MV-4-11 (cell line): ENCODE measurements around the gene TMEM115.
A peak's percentile ranks its signal among the peaks of the same experiment; 100 is the strongest.

Source experiments
- DNase-seq: peaks from one replicate; lab custom pipeline; 2025; lab: John Stamatoyannopoulos, UW

The TMEM115 gene

DNA sequence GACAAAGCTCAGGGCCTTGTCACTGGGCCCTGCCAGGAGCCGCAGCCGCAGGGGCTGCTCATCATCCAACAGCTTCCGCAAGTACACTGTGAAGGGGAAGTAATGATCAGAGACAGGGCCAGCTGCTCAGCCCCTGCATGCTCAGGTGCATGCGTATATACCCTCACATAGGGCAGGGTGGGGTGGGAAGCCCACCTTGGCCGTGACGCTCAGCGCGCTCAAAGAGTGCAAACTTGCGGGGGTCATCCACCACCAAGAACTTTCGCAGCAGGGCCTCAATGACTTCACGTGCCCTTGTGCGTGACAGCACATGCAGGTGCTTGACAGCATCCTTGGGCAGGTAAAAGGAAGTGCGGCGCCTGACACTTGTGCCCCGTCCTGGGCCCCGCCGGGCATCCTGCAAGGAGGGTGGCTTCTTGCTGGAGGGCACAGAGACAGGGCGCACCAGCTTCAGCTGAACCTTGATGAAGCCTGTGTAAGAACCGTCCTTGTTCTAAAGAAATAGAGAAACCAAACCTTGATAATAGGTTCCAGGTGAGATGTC lies 27.9 kb downstream of the TMEM115 start:
- no peak for DNase-seq

DNA sequence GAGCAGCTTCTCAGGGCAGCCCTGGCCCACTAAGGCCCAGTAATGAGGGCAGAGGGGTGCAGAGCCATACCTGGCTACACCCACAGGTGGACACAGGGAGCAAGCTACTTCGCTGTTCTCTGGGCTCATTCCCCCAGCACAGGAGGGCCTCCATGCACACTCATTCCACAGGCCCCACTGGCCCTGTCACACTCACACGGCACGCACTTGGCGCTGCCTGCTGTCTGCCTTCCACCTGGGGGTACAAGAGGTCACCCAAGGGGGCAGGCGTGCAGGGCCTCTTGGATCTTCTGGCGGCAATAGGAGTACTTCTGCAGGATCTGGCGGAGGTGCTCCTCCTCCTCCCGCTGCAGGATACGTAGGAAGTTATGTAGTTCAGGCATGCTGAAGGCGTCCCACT lies 29.0 kb downstream of the TMEM115 start:
- no peak for DNase-seq

DNA sequence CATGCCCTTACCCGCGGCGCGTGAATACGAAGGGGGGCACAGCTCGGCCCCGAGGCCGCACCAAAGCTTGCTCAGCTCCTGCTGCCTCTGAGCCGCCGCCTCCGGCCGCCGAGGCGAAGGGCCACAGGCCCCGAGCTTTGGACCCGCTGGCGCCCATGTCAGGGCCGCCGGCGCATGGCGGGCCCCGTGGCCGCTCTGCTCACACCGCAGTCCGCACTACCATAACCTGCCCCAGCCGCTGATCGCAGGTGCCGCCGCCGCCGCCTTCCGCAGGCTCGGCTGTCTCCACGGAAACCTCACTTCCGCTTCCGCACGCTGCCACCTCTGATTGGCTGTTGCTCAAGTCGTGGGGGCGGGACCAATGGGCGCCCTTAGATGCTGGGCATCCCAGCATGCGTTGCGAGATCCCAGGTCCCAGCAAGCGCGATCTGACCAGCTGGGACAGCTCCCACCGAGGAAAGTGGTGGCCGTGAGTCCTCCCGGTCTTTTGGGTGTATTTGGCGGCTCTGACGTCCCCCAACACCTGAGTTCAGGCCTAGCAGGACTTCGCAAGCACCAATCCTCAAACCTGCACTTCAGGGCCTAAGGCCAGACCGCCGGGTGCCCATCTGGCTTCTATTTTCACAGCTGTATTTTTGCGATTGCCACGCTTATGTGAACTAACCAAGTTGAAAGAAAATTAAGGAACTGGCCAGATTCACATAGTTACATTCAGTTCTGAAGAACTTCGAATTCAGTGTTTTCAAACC lies 31.2 kb downstream of the TMEM115 start, which contains the start of gene TUSC2:
Gene TUSC2, minus strand, starts transcription at position 281 of the 749 bp plus-strand sequence. Its CDS starts 124 bp downstream, at position 157.
- DNase-seq: peak; percentile 95

DNA sequence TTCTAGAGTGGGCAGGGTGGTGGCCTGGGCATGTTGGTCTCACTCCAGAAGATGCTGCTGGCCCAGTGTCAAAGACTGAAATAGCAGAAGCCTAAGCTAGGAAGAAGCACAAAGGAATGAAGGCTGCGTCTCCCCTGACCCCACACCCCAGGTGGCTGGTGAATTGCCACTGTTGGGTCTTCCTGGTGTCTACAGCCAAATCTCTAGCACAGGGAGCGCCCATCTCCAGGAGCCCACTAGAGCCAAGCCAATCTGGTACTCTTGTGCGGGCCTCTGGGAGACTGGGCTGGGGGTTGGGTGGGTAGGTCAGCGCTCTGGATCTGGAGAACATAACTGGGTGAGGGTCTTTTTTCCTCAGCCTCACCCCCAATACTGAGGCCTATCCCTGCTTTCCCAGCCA lies 32.2 kb downstream of the TMEM115 start:
- no peak for DNase-seq

DNA sequence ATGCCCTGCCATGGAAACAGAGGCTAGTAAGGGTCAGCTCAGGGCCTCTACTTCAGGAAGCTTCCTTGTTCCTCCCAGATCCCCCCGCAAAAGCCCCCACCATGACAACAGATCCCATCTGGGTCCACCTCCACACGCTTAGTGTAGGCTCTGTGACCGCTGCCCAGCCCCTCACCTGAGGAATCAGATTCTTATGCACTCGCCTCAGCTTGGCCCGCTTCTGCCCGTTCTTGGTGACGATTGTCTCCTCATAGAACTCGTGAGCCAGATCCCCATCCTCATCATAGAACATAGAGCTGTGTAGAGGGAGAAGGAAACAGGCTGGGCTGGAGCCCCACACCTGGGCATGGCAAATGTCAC lies 33.2 kb downstream of the TMEM115 start:
- no peak for DNase-seq

DNA sequence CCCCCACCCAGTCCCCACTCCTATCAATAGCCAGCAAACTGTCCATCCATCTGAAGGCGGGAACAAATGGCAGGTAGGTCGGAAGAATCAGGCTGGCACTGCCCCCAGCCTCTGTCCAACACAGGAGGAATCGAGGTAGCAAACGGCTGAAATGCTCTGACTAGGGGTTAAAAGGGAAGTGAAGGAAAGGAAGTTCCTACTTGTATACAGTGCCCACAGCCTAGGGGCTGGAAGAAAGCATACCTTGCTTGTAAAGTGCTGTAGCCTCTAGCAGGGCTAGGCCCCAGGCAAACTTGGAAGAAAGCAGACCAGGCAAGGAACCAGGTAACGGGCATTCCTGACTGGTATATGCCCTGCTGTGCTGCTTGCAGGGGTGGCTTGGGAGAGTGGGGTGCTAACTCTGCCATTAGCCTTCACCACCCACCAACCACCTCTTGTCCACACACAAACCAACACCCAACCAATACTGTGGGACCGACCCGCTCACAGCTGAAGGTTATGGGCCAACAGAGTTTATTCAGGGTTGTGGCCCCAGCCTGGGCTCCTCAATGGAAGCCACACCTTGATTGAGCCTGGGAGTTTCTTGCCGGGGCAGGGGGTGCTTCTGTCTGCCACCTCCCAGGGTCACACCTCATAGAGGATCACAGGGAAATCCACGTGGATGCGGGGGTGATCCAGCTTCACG lies 33.7 kb downstream of the TMEM115 start:
- no peak for DNase-seq

DNA sequence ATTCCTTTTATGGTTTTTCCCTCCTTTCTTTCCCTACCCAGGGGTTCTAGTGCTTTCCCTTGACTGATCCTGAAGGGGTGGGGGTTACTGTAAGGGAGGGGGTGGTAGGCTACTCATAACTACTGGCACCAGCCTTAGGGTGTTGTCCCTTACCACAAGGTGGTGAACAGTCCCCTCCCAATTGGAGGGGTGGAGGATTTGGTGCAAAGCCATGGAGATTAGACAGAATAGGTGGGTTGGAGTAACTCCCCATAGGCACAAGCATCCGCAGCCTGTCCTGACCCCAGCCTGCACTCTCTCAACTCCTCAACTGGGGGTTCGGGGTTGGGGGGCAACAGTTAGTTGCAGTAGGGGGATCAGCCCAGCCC lies 34.2 kb downstream of the TMEM115 start:
- no peak for DNase-seq

DNA sequence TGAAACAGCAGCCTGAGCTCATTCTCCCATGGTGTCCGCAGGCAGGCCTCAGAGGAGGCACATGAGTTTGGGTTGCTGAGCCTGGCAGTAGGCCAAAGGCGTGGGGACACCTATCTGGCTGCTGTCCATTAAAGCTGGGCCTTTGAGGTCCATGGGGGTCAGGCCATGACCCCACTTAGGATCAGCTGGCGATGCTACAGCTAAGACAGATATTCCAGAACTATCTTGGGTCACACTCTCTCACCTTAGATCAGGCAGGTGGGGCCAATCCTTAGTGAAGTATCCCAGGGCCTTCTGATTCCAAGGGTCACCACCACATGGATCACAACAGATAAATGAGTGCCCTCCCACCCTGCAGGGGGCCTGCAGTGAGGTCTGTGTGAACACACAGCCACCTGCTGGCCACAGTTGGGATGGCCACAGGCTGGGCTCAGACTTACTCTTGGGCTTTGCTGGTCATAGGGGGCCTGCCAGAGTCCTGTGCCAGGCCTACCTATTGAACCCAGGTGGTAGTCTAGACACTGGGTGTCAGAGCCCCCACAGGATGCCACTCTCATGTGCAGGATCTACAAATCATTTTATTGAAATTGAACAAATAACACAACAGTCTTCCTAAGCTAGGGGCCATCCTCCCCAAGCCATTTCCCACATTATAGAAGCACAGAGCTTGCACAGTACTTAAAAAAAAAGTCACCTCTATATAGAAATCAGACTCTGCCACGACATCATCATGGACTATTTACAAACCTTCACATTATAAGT lies 34.8 kb downstream of the TMEM115 start:
- DNase-seq: peak; percentile 46

DNA sequence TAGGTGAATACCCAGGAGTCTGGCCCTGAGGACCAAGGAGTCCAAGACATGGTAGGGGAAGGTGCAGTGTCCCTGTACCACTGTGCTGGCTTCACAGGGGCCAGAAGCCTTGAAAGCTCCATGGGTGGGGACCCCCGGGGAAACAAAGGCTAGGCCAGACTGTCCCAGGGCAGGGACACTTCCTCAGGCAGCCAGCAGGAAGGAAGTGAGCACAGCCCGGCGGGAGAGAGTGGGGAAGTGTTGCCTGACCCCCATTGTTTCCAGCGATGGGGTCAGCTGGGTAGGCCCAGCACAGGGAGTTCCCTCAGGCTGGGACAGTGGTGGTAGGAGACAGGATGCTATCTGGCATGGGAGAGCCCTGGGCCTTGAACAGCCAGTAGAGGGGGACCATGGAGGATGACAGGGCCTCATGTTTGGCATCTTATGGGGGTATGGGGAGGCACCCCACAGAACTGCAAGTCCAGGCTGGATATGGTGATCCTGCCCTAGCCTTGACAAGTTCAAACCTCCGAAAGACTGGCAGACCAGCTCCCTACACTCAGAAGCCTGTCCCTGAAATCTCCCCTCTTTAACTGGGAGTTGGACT lies 35.6 kb downstream of the TMEM115 start:
- DNase-seq: no peak

DNA sequence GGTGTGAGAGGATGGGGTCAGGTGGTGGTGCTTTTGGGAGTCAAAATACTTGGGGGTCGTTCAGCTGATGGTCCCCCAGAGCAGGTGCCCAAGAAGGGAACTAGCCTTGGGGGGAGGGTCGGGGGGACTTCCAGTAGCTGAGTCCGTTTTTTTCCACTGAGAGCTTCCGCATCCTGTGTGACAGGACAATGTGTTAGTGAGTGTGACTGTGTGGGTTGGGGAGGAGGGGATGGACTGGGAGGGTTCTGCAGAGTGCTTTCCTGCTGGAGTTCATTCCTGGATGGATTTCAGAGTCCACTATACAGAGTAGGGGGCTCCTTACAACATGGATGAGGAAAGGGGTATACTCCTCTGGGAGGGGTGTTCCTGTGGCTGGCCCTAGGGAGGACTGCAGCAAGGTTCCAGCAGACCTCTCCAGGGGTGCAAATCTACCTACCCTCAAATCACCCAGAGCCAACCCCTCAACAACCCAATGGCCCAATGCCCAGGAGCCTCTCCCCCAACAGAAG lies 36.2 kb downstream of the TMEM115 start:
- no peak for DNase-seq

DNA sequence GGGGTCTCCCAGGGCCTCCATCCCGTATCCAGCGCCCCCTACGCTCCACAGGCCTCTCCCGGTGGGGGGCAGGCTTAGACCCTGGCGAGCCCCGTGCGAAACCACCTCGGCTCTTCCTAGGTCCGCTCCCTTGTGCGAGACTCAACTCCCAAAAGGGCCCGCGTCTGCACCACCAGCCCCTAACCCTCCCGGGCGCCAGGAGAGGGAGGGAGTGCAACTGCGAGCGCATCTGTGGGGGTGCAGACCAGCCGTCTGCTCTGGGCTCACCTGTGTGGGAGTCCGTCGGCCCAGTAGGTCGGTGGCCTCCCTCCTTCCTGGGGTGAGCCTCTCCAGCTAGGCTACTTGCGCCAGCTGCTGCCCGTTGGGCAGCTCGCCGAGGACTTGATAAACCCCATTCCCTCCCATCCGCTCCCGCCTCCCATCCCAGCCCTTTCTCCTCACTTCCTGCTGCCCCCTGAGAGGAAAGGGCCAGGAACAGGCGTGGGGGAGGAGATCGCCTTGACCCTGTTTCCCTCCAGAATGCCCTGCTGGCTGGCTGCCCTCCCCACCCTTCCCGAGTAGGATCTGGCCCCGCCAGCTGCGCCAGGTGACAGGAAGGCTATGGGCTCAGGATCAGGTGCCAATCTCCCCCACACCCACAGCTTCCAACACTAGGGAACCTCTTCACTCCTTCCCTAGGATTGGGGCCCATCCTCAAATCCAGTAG lies 36.8 kb downstream of the TMEM115 start, which contains the start of gene HYAL2:
Gene HYAL2, minus strand, starts transcription at position 360 of the 706 bp plus-strand sequence. CDS start 2,256 bp downstream, outside the sequence.
- DNase-seq: no peak

DNA sequence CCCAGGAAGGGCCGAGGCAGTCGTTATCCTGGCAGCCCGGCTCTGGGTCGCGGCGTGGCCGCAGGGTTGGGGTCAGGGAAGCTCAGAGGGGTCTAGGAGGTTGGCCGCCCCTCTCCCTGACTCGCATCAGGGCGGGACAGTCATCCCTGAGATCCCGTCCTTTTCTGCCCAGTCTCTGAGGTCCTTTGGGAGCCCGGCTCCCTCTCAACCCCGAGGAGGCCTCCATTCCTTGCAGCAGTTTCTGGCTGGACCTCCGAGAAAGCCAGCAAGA lies 37.3 kb downstream of the TMEM115 start:
- DNase-seq: no peak

DNA sequence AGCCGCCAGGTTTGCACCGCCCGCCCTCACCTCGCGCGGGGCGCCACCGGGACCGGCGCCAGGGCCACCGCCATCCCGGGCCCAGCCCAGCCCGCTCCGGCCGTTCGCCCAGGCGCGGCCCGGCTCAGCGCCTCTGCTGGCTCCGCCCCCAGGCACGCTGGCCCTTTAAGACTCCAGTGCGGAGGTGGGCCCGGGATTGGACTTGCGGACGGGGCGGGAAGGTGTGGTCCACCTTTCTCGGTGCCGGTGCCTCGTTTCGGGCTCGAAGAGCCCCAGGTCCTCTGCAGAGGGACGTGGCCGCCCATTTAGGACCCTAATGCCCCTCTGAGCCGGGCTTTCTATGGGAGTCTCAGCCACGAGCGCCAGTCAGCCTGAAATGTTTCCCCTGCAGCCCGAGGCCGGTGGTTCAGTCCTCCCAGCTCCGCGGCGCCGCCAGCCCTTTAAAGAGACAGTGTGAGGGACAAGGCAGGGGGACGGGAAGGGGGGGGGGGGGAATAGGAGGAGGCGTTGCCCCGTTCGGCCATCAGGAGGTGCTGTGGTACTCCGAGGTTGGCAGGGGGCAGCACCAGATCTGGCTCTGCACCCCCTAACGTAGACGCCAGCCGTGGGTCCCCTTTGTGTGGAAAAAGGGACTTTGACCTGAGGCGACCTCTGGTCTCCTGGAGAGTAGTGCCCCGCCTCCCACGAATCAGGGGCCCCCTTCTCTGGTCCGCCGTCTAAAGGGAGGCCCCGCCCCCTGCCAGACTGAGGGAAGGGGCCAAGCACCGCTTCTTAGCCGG lies 37.8 kb downstream of the TMEM115 start:
- peak; percentile 78 for DNase-seq

DNA sequence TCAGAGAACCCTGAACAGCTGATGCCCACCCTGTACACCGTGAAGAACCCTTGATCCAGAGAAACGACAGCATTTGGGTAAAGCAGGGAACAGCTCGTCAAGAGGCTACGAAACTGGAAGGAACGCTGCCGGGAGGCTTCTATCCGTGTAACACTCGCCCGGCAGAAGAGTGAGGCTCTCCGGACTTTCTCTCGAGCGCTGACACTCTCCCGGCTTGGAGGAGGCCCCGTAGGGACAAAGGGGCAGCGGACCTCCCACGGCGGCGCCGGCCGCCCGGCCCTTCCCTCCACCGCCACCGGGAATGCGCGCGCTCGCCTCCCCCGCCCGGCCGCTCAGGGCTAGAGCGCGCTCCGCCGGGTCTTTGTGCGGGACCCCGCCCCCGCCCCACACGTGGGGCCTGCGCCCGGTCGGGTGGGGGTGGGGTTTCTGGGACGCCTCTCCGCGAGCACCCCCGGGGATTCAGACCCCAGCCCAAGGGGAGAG lies 38.4 kb downstream of the TMEM115 start:
- DNase-seq: peak; percentile 29

DNA sequence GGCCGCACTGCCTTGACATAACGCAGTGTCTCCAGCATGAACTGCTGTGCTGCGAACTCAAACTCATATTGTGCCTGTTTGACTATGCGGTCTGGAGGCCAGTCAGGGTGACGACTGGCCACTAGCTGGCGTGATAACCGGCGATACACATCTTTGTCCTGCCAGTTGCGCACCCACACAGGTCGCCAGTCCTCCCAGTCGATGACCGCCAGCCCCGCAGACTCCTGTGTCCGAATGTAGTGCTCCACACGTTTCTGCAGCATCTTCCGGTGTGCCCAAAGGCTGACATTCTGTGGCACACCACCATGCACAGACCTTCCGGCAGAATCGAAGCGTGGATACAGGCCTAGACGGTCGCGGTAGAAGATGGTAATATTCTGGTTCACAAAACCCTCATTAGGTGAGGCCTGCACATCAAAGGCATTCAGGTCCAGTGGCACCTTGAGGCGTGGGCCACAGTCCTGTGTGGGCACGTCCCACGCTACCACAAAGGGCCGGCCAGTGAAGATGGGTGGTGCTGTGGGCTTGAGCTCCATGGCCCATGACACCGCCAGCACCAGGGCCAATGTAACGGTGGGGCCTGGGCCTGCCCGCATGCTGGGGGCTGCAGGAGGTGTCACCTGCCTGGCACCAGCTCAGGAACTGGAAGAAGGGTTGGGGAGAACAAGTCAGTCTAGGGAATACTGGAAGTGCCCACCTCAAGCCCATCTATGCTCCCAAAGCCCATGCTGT lies 39.3 kb downstream of the TMEM115 start:
- no peak for DNase-seq

DNA sequence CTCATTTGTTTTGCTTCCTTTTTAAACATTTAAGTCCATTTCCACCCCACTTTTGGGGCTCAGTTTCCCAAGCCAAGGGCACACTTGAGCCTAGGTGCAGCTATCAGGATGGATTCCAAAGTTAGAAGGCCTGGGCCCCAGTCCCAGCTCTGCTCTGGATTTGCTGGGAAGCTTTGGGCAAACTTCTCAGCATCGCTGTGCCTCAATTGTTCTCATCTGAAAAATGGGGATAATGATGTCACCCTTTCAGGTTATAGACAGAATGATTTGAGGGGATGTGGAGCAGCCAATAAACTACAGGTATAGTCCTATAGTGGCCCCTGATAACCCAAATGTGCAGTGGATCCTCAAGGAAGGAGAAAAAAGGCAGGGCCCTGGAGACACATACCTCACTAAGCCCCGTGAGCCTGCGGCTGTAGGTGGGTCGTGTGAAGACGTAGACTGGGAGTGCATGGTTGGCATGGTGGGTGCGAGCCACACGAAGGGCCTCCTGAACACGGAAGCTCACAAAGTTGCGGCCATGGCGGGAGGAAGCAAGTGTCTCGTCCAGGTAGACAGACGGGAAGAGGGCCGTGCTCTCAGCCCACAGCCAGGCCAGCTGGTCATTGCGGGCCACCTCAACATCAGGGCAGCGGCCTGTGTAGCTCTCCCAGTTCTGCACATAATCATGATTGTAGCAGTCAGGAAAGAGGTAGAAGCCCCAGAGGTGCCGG lies 40.0 kb downstream of the TMEM115 start:
- no peak for DNase-seq

DNA sequence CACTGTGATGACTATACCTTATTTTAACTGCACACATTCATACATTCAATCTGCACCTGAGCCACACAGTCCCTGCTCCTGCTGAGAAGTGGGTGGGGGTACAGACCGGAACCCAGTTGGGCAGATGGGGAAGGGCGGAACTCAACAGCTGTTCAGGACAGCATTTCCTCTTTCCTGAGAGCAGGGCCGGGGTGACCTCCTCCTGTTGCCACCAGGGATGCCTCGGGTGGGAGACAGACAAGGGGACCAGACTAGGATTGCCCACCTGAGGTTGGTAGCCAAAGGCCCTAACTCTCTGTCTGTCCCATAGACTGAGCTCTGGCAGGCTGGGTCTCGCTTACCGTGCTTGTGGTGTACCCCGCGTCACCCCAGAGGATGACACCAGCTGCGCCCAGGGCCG lies 40.7 kb downstream of the TMEM115 start:
- DNase-seq: no peak

DNA sequence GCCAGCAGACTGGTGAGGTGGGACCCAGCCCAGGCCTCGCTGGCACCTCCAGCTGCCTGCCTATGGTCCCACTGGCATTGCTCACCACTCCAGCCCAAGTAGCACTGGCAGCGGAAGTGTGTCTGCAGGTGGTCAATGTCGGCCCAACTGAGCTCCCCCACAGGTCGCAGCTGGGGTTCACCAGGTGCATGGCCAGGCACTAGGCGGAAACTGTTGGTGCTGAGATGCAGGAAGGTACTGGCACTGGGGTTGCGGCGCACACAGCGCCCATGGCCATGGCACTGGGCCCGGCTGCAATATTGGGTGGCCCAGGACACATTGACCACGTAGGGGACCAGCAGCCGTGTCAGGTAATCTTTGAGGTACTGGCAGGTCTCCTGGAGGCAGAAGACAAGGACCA lies 41.2 kb downstream of the TMEM115 start:
- DNase-seq: no peak

DNA sequence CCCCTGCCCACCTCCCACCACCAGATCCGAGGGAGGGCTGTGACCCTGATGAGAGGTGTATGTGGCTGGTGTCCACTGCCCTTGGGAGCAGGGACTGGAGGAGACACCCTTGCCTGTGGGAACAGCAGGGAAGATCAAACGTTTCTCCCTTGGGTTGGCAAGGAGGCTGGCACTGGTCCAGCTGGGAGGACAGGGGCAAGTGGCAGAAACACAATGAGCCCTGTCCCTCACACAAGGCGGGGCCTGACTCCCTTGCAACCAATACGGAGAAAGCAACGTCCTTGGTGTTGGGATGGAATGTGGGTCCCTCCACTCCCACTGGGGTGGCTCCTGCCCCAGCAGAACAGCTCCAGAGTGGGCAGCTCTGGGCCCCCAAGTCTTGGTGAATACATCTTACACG lies 42.0 kb downstream of the TMEM115 start:
- DNase-seq: no peak
